PC-9 (cell line): ENCODE data around the gene MBNL1.

Source experiments
- CTCF ChIP-seq: fragments of 200-600 bp; sonication (generic); conservative IDR thresholded peaks from 2 replicates; pipeline ENCODE4 v1.6.1; 2017; ENCODE audit warnings: mixed run types, antibody characterized with exemption, mild to moderate bottlenecking, moderate library complexity
- EZH2 ChIP-seq: fragments of 200-600 bp; sonication (generic); IDR thresholded peaks from 2 replicates; pipeline ENCODE4 v1.8.0; 2017; ENCODE audit warnings: antibody characterized with exemption, low read depth

GRCh38 chr3:152496286-152496685, 227.6 kb downstream of the MBNL1 start:
- no peak for TF ChIP-seq CTCF
- no peak for TF ChIP-seq EZH2
